ENCODE results near the gene CEBPB. TPM values are rescaled to one million over a fixed set of nuclear protein-coding genes. Genes with fewer than 3 reads are reported as not detected.
A peak's percentile ranks its signal among the peaks of the same experiment; 100 is the strongest.

CEBPB gene
- total RNA-seq, 1 experiment from 2014 or later: 137 TPM

DNA sequence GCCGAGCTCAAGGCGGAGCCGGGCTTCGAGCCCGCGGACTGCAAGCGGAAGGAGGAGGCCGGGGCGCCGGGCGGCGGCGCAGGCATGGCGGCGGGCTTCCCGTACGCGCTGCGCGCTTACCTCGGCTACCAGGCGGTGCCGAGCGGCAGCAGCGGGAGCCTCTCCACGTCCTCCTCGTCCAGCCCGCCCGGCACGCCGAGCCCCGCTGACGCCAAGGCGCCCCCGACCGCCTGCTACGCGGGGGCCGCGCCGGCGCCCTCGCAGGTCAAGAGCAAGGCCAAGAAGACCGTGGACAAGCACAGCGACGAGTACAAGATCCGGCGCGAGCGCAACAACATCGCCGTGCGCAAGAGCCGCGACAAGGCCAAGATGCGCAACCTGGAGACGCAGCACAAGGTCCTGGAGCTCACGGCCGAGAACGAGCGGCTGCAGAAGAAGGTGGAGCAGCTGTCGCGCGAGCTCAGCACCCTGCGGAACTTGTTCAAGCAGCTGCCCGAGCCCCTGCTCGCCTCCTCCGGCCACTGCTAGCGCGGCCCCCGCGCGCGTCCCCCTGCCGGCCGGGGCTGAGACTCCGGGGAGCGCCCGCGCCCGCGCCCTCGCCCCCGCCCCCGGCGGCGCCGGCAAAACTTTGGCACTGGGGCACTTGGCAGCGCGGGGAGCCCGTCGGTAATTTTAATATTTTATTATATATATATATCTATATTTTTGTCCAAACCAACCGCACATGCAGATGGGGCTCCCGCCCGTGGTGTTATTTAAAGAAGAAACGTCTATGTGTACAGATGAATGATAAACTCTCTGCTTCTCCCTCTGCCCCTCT, 1.1 kb downstream of the CEBPB start:
- DNase-seq: peak; percentile 76
- TF ChIP-seq, protein P1, sequence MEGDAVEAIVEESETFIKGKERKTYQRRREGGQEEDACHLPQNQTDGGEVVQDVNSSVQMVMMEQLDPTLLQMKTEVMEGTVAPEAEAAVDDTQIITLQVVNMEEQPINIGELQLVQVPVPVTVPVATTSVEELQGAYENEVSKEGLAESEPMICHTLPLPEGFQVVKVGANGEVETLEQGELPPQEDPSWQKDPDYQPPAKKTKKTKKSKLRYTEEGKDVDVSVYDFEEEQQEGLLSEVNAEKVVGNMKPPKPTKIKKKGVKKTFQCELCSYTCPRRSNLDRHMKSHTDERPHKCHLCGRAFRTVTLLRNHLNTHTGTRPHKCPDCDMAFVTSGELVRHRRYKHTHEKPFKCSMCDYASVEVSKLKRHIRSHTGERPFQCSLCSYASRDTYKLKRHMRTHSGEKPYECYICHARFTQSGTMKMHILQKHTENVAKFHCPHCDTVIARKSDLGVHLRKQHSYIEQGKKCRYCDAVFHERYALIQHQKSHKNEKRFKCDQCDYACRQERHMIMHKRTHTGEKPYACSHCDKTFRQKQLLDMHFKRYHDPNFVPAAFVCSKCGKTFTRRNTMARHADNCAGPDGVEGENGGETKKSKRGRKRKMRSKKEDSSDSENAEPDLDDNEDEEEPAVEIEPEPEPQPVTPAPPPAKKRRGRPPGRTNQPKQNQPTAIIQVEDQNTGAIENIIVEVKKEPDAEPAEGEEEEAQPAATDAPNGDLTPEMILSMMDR (IDR thresholded peaks at IDR 0.05; ENCODE audit: unreplicated experiment): peak; percentile 49
- Mint-ChIP-seq H3K4me1 (ENCODE audit: low read depth, unreplicated experiment) (peaks cover 43% of the 10 kb centered on the region), H3K4me3 (ENCODE audit: low read depth, unreplicated experiment) (peak overlapping the region; percentile 93), H3K36me3 (ENCODE audit: insufficient read depth, unreplicated experiment) (peaks cover 74% of the 10 kb centered on the region), H3K27me3 (ENCODE audit: unreplicated experiment) (no peaks in the 10 kb centered on the region), H3K9me3 (ENCODE audit: low read depth, unreplicated experiment) (no peaks in the 10 kb centered on the region), H3K27ac (ENCODE audit: unreplicated experiment) (peak overlapping the region; percentile 99)
- intact Hi-C loops (cut with micrococcal nuclease; ENCODE audit: unreplicated experiment): loop anchor here (1.0 to 10.0 kb wide), 3 partner anchors 56 to 173 kb away; no protein-coding TSS in a partner anchor
- TSS peak; percentile 76 for BruUV-seq (replicated peaks)
- CTCF ChIA-PET: interaction anchor here (1.0 to 2.0 kb wide), 5 partner anchors 24 to 272 kb away, joined by 4 to 6 read pairs (median 5); no protein-coding TSS in a partner anchor

DNA sequence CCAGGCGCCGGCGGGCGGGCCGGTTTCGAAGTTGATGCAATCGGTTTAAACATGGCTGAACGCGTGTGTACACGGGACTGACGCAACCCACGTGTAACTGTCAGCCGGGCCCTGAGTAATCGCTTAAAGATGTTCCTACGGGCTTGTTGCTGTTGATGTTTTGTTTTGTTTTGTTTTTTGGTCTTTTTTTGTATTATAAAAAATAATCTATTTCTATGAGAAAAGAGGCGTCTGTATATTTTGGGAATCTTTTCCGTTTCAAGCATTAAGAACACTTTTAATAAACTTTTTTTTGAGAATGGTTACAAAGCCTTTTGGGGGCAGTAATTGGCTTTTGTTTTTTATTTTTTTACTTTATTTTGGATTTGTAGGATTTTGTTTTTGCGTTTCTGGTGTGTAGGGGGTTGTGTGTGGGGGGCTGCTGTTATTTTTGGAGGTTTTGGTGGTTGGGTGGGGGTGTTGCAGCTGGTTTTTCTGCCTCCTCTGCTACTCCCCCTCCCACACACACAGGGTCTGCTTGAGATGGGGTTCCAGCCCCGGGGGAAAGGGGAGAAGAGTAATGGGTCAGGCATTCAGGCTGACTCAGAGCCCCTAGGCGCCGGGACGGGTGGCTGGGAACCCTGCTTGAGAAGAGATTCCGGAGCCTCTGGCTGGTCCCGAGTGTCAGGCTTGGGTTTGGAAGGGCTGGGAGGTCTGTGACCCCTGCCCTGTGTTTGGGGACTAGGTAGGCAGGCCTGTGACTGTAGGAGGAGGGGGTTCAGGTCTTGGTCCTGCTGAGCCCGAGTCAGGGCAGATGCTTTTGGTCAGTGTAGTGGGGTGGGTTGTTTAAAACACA, 2.0 kb downstream of the CEBPB start:
- H3K9me3 Mint-ChIP-seq (ENCODE audit: low read depth, unreplicated experiment): no peaks in the 10 kb centered on the region
- peak overlapping the region; percentile 99 for H3K27ac Mint-ChIP-seq (ENCODE audit: unreplicated experiment)
- intact Hi-C loops (cut with micrococcal nuclease; ENCODE audit: unreplicated experiment): loop anchor here (1.0 to 10.0 kb wide), 3 partner anchors 55 to 172 kb away; no protein-coding TSS in a partner anchor
- TF ChIP-seq, protein P1 (IDR thresholded peaks at IDR 0.05; ENCODE audit: unreplicated experiment): no peak
- H3K36me3 Mint-ChIP-seq (ENCODE audit: insufficient read depth, unreplicated experiment): peaks cover 79% of the 10 kb centered on the region
- CTCF ChIA-PET: interaction anchor here (1.1 to 2.0 kb wide), 2 partner anchors 32 to 75 kb away, joined by 5 to 6 read pairs; no protein-coding TSS in a partner anchor
- no peaks in the 10 kb centered on the region for H3K27me3 Mint-ChIP-seq (ENCODE audit: unreplicated experiment)
- no TSS peak for BruUV-seq (replicated peaks)
- peak overlapping the region; percentile 93 for H3K4me3 Mint-ChIP-seq (ENCODE audit: low read depth, unreplicated experiment)
- H3K4me1 Mint-ChIP-seq (ENCODE audit: low read depth, unreplicated experiment): peaks cover 43% of the 10 kb centered on the region
- peak; percentile 91 for DNase-seq

DNA sequence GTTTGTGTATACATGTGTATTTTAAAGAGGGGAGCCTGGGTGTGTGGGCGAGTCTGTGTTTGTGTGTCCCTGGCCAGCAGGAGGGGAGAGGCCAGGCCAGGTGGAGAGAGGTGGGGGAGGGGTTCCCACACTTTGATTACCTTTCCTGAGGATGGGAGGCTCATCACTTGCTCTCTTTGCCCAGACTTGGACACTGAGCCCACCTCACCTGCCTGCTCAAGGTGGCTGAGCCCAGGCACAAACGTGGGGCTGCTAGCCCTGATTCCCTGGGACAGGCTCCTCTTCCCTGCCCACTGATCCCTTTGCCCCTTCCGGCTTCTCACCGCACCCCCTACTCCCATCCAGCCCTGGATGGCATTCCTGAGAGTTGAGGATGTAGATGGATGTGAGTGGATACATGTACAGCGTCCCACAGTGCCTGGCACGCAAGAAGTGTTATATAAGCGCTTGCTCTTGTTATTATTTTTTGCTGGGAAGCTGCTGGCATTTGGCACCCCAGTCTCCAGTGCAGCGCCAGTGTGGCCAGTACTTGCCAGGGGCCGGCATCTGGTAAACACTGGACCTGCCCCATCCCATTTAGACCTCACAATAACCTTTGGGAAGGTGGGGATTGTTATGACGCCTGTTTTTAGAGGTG, 2.7 kb downstream of the CEBPB start:
- Mint-ChIP-seq H3K9me3 (ENCODE audit: low read depth, unreplicated experiment) (no peaks in the 10 kb centered on the region), H3K36me3 (ENCODE audit: insufficient read depth, unreplicated experiment) (peaks cover 82% of the 10 kb centered on the region), H3K27me3 (ENCODE audit: unreplicated experiment) (no peaks in the 10 kb centered on the region), H3K4me1 (ENCODE audit: low read depth, unreplicated experiment) (peaks cover 37% of the 10 kb centered on the region), H3K27ac (ENCODE audit: unreplicated experiment) (peak overlapping the region; percentile 99), H3K4me3 (ENCODE audit: low read depth, unreplicated experiment) (peak overlapping the region; percentile 93)
- TF ChIP-seq, protein P1 (IDR thresholded peaks at IDR 0.05; ENCODE audit: unreplicated experiment): no peak
- CTCF ChIA-PET: no interaction called here
- intact Hi-C loops (cut with micrococcal nuclease; ENCODE audit: unreplicated experiment): loop anchor here (5.0 to 10.0 kb wide), 2 partner anchors 54 to 171 kb away; no protein-coding TSS in a partner anchor
- BruUV-seq (replicated peaks): no TSS peak
- no peak for DNase-seq

Data from Calu3 (cell line).